ENCODE data around the gene YES1.
A peak's percentile ranks its signal among the peaks of the same experiment; 100 is the strongest.

The YES1 gene

GRCh38 chr18:785242-785641, 26.8 kb downstream of the YES1 start:
- H3K27me3 ChIP-seq (ENCODE audit: insufficient read depth, low read length, poor library complexity) = no peaks in the 10 kb centered on the region
- no peak overlapping the region for H3K9ac ChIP-seq (ENCODE audit: low read depth, low read length)
- no peak overlapping the region for H3K4me3 ChIP-seq (ENCODE audit: low read depth in 1 of 2, low read length in 2 of 2)
- H3K79me2 ChIP-seq (ENCODE audit: insufficient read depth, low read length) = peaks cover 91% of the 10 kb centered on the region
- no peak overlapping the region for H2AFZ ChIP-seq (ENCODE audit: low read depth, low read length)
- H3K36me3 ChIP-seq (ENCODE audit: insufficient read depth, low read length) = no peaks in the 10 kb centered on the region
- no peak overlapping the region for H3K27ac ChIP-seq (ENCODE audit: low read length)
- peaks cover 41% of the 10 kb centered on the region; the same call in 1 of the 2 replicates for H4K20me1 ChIP-seq (ENCODE audit: insufficient read depth, low read length)
- no peaks in the 10 kb centered on the region for H3K9me3 ChIP-seq (ENCODE audit: insufficient read depth, low read length, severe bottlenecking)
- TF ChIP-seq EZH2 (IDR thresholded peaks at IDR 0.05; ENCODE audit: borderline replicate concordance, low read depth, low read length, severe bottlenecking) (no peak), CTCF (IDR thresholded peaks at IDR 0.05; ENCODE audit: borderline replicate concordance, extremely low read depth, low read length, poor library complexity, severe bottlenecking) (no peak)
- H3K4me1 ChIP-seq (ENCODE audit: insufficient read depth, low read length) = no peaks in the 10 kb centered on the region
- peak; percentile 33; the same call in 1 of the 3 replicates for ATAC-seq (ENCODE audit: insufficient read depth, low read depth)
- DNase-seq = no peak
- H3K4me2 ChIP-seq (ENCODE audit: insufficient read depth, low read length) = no peak overlapping the region

- TF ChIP-seq CTCF (IDR thresholded peaks at IDR 0.05; ENCODE audit: borderline replicate concordance, extremely low read depth, low read length, poor library complexity, severe bottlenecking) (no peak), EZH2 (IDR thresholded peaks at IDR 0.05; ENCODE audit: borderline replicate concordance, low read depth, low read length, severe bottlenecking) (no peak)
- Histone ChIP-seq H3K4me3 (ENCODE audit: low read depth in 1 of 2, low read length in 2 of 2) (no peak overlapping the region), H3K9me3 (ENCODE audit: insufficient read depth, low read length, severe bottlenecking) (no peaks in the 10 kb centered on the region), H2AFZ (ENCODE audit: low read depth, low read length) (no peak overlapping the region), H3K79me2 (ENCODE audit: insufficient read depth, low read length) (peaks cover 92% of the 10 kb centered on the region), H3K27me3 (ENCODE audit: insufficient read depth, low read length, poor library complexity) (no peaks in the 10 kb centered on the region), H3K36me3 (ENCODE audit: insufficient read depth, low read length) (no peaks in the 10 kb centered on the region), H4K20me1 (ENCODE audit: insufficient read depth, low read length) (peaks cover 42% of the 10 kb centered on the region; the same call in 1 of the 2 replicates), H3K4me1 (ENCODE audit: insufficient read depth, low read length) (no peaks in the 10 kb centered on the region), H3K9ac (ENCODE audit: low read depth, low read length) (no peak overlapping the region), H3K4me2 (ENCODE audit: insufficient read depth, low read length) (no peak overlapping the region), H3K27ac (ENCODE audit: low read length) (no peak overlapping the region)
- ATAC-seq (ENCODE audit: insufficient read depth, low read depth) = no peak
- DNase-seq = no peak
Observed at GRCh38 chr18:784470-785172, 27.4 kb downstream of the YES1 start.

- DNase-seq (no peak), ATAC-seq (ENCODE audit: insufficient read depth, low read depth) (no peak)
- Histone ChIP-seq H3K9me3 (ENCODE audit: insufficient read depth, low read length, severe bottlenecking) (no peaks in the 10 kb centered on the region), H2AFZ (ENCODE audit: low read depth, low read length) (no peak overlapping the region), H3K36me3 (ENCODE audit: insufficient read depth, low read length) (peaks cover 7% of the 10 kb centered on the region), H3K27ac (ENCODE audit: low read length) (no peak overlapping the region), H3K4me3 (ENCODE audit: low read depth in 1 of 2, low read length in 2 of 2) (no peak overlapping the region), H3K79me2 (ENCODE audit: insufficient read depth, low read length) (peaks cover 85% of the 10 kb centered on the region), H3K4me2 (ENCODE audit: insufficient read depth, low read length) (no peak overlapping the region), H3K9ac (ENCODE audit: low read depth, low read length) (no peak overlapping the region), H4K20me1 (ENCODE audit: insufficient read depth, low read length) (peaks cover 29% of the 10 kb centered on the region; the same call in 1 of the 2 replicates), H3K4me1 (ENCODE audit: insufficient read depth, low read length) (no peaks in the 10 kb centered on the region), H3K27me3 (ENCODE audit: insufficient read depth, low read length, poor library complexity) (no peaks in the 10 kb centered on the region)
- TF ChIP-seq EZH2 (IDR thresholded peaks at IDR 0.05; ENCODE audit: borderline replicate concordance, low read depth, low read length, severe bottlenecking) (no peak), CTCF (IDR thresholded peaks at IDR 0.05; ENCODE audit: borderline replicate concordance, extremely low read depth, low read length, poor library complexity, severe bottlenecking) (no peak)
Observed at GRCh38 chr18:778194-778927, 33.7 kb downstream of the YES1 start.

All from DND-41 (cell line).